HFFc6 (cell line): Measurements from ENCODE around the gene ZNF425. TPM values are rescaled to one million over a fixed set of nuclear protein-coding genes. Genes with fewer than 3 reads are reported as not detected.
"Not testable (repeated sequence)": the region's sequence is repeated elsewhere in the genome, so short reads cannot be mapped to it uniquely, and the experiment has no call there.

Source experiments
- DNase-seq: peaks from one replicate; pipeline ENCODE4 v3.0.0-alpha.2; 2018
- H3K27ac Mint-ChIP-seq: 2 replicates; pipeline ENCODE4 v1.8.0; 2020; ENCODE audit warnings: mild to moderate bottlenecking, mixed read lengths
- H3K27me3 Mint-ChIP-seq: 2 replicates; pipeline ENCODE4 v1.8.0; 2021; ENCODE audit warnings: mild to moderate bottlenecking, moderate library complexity, mixed read lengths; ENCODE audit not compliant: insufficient read depth
- H3K36me3 Mint-ChIP-seq: 2 replicates; pipeline ENCODE4 v1.8.0; 2021; ENCODE audit warnings: low read depth, mixed read lengths
- H3K4me1 Mint-ChIP-seq: 2 replicates; pipeline ENCODE4 v1.8.0; 2020; ENCODE audit warnings: low read depth, mixed read lengths
- H3K4me3 Mint-ChIP-seq: 2 replicates; pipeline ENCODE4 v1.8.0; 2020; ENCODE audit warnings: mild to moderate bottlenecking, moderate library complexity, mixed read lengths
- H3K9me3 Mint-ChIP-seq: 2 replicates; pipeline ENCODE4 v1.8.0; 2020; ENCODE audit warnings: mild to moderate bottlenecking, mixed read lengths
- CTCF ChIP-seq: fragments of 200-600 bp; sonication (generic); IDR thresholded peaks from 2 replicates; pipeline ENCODE4 v1.5.0; 2021; ENCODE audit warnings: antibody characterized with exemption, mild to moderate bottlenecking
- total RNA-seq, 6 experiments: library from RNA; stranded (reverse); fragmentation: NEBNext Ultra II Directional; extraction: Animal tissue kit (Norgen Biotek cat#: 25700); gene quantifications; 2 replicates in 1 of 6; 3 replicates in 5 of 6; pipeline ENCODE4 v1.2.3, GENCODE V29; 2021

Gene ZNF425
- total RNA-seq, 6 experiments from 2014 or later = 1.9 to 3.0 (median 2.2) TPM

- no peaks in the 10 kb centered on the region for H3K9me3 Mint-ChIP-seq
Observed at GRCh38 chr7:149071182-149071635, 54.9 kb downstream of the ZNF425 start.

GRCh38 chr7:149070372-149071125, 55.6 kb downstream of the ZNF425 start:
- no peak overlapping the region for H3K4me3 Mint-ChIP-seq
- H3K36me3 Mint-ChIP-seq = peaks cover 17% of the 10 kb centered on the region
- no peaks in the 10 kb centered on the region; the same call in 1 of the 2 replicates for H3K27me3 Mint-ChIP-seq
- H3K4me1 Mint-ChIP-seq = no peaks in the 10 kb centered on the region
- no peak overlapping the region for H3K27ac Mint-ChIP-seq
- no peaks in the 10 kb centered on the region for H3K9me3 Mint-ChIP-seq
- TF ChIP-seq CTCF = no peak
- no peak for DNase-seq

More at GRCh38 chr7:149071182-149071635, 54.9 kb downstream of the ZNF425 start:
- Mint-ChIP-seq H3K4me3 (no peak overlapping the region), H3K27me3 (no peaks in the 10 kb centered on the region; the same call in 1 of the 2 replicates), H3K36me3 (peaks cover 17% of the 10 kb centered on the region), H3K27ac (no peak overlapping the region), H3K4me1 (no peaks in the 10 kb centered on the region)
- TF ChIP-seq CTCF = no peak
- no peak for DNase-seq

- DNase-seq = no peak
- Mint-ChIP-seq H3K27ac (no peak overlapping the region), H3K4me1 (0 out of 2 replicates have a peak, but pooled peaks cover 4% of the 10 kb centered on the region), H3K27me3 (peaks cover 2% of the 10 kb centered on the region; the same call in 1 of the 2 replicates), H3K4me3 (no peak overlapping the region), H3K36me3 (peaks cover 12% of the 10 kb centered on the region), H3K9me3 (no peaks in the 10 kb centered on the region)
- TF ChIP-seq CTCF = 0 out of 2 replicates have a peak, but pooled peaks have one; percentile 11
Observed at GRCh38 chr7:149067869-149068268, 58.3 kb downstream of the ZNF425 start.

DNA sequence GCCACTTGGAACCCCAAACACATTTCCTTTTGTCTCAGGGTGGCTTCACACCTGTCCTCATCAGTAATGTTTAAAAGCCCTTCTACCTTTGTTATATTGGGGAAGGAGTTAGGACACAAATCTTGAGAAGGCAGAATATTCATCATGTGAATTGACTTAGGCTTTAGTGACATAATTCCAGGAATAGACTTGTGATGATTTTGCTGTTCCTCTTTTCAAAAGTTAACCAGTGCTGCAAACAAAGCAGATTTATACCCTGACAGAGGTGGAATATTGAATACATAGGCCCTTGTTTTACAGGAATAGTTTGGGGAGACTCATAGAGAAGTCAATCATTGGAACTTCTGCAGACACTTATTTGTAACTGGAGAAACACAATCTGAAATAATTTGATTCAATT, 62.6 kb downstream of the ZNF425 start:
- Mint-ChIP-seq H3K4me1 (0 out of 2 replicates have a peak, but pooled peaks cover 4% of the 10 kb centered on the region), H3K9me3 (no peaks in the 10 kb centered on the region), H3K36me3 (0 out of 2 replicates have a peak, but pooled peaks cover 5% of the 10 kb centered on the region), H3K4me3 (no peak overlapping the region), H3K27me3 (peaks cover 2% of the 10 kb centered on the region; the same call in 1 of the 2 replicates), H3K27ac (peak overlapping the region; percentile 6; the same call in 1 of the 2 replicates)
- no peak for TF ChIP-seq CTCF
- no peak for DNase-seq

DNA sequence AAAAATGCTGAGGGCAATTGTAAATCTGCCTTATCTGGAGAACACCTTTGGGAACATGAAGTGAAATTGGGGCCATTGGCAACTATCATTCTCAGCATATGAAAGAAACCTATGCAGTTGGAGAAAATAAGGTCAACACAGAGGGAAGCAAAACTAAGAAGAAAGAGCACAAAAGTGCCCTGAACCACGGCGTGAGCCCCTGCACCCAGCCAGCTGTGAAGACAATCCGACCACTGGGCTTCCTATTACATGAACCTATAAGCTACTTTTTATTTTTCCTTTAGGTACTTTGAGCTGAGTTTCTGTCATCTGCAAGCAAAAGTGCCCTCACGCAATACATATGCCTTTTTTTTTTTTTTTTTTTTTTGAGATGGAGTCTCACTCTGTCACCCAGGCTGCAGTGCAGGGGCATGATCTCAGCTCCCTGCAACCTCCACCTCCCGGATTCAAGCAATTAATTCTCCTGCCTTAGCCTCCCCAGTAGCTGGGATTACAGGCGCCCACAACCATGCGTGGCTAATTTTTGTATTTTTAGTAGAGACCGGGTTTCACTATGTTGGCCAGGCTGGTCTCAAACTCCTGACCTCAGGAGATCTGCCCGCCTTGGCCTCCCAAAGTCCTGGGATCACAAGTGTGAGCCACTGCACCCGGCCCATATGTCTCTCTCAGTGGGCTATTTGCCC, 63.8 kb downstream of the ZNF425 start:
- H3K27ac Mint-ChIP-seq, H3K9me3 Mint-ChIP-seq, H3K4me3 Mint-ChIP-seq, H3K27me3 Mint-ChIP-seq, DNase-seq, H3K4me1 Mint-ChIP-seq, H3K36me3 Mint-ChIP-seq: not testable (repeated sequence)

- no peaks in the 10 kb centered on the region for H3K36me3 Mint-ChIP-seq
- DNase-seq = no peak
- 0 out of 2 replicates have a peak, but pooled peaks cover 4% of the 10 kb centered on the region for H3K4me1 Mint-ChIP-seq
- H3K9me3 Mint-ChIP-seq = no peaks in the 10 kb centered on the region
- H3K4me3 Mint-ChIP-seq = no peak overlapping the region
- no peak overlapping the region for H3K27ac Mint-ChIP-seq
- peaks cover under 1% of the 10 kb centered on the region; the same call in 1 of the 2 replicates for H3K27me3 Mint-ChIP-seq
- TF ChIP-seq CTCF = no peak
Observed at GRCh38 chr7:149060156-149060555, 66.0 kb downstream of the ZNF425 start.
